GM18909 (cell line): ENCODE measurements around the gene GXYLT2.
"Not testable (repeated sequence)": the region's sequence is repeated elsewhere in the genome, so short reads cannot be mapped to it uniquely, and the experiment has no call there.

Experiments used
- ATAC-seq: cut with Tn5 transposase; IDR thresholded peaks from one replicate; pipeline ENCODE4 v1.9.1; 2021; ENCODE audit warnings: mild to moderate bottlenecking; ENCODE audit not compliant: unreplicated experiment, poor library complexity

Gene GXYLT2

DNA sequence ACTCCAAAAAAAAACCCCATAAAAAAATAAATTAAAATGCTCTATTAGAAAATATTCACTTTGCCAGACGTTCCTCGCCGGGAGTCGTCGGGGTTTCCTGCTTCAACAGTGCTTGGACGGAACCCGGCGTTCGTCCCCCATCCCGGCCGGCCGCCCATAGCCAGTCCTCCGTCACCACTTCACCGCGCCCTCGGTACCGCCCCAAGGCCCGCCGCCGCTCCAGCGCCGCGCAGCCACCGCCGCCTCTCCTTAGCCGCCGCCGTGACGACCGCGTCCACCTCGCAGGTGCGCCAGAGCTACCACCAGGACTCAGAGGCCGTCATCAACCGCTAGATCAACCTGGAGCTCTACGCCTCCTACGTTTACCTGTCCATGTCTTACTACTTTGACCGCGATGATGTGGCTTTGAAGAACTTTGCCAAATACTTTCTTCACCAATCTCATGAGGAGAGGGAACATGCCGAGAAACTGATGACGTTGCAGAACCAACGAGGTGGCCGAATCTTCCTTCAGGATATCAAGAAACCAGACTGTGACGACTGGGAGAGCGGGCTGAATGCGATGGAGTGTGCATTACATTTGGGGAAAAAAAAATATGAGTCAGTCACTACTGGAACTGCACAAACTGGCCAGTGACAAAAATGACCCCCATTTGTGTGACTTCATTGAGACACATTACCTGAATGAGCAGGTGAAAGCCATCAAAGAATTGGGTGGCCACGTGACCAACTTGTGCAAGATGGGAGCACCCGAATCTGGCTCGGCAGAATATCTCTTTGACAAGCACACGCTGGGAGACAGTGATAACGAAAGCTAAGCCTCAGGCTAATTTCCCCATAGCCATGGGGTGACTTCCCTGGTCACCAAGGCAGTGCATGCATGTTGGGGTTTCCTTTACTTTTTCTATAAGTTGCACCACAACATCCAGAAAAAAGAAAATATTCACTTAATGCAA lies 41.2 kb downstream of the GXYLT2 start:
- ATAC-seq, result not testable (repeated sequence)

DNA sequence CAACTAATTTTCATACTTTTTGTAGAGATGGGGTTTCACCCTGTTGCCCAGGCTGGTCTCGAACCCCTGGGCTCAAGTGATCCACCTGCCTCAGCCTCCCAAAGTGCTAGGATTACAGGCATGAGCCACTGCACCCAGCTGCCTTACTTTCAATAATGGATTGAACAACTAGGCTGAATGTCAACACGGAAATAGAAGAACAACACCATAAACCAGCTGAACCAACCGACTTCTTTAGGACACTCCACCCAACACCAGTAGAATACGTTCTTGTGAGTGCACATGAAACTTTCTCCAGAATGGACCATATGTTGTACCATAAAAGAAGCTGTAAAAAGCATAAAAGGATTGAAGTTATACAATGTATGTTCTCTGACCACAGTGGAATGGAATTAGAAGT lies 42.9 kb downstream of the GXYLT2 start:
- no peak for ATAC-seq

DNA sequence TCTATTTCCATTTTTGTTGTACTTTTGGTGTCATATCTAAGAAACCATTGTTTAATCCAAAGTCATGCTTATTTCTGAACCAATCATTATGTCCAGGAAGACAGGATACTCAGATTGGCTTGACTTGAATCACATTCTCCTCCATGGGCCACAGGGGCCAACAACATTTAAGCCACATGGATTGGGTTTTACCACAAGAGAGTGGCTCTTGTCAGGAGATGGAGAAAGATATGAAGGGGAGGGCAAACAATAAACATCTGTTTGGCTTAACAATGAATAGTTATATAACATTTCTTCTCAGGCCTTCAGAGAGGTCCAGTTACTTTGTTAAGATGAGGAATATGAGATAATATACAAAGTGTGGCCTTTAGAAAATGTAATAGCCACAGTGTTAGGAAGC lies 44.6 kb downstream of the GXYLT2 start:
- no peak for ATAC-seq

DNA sequence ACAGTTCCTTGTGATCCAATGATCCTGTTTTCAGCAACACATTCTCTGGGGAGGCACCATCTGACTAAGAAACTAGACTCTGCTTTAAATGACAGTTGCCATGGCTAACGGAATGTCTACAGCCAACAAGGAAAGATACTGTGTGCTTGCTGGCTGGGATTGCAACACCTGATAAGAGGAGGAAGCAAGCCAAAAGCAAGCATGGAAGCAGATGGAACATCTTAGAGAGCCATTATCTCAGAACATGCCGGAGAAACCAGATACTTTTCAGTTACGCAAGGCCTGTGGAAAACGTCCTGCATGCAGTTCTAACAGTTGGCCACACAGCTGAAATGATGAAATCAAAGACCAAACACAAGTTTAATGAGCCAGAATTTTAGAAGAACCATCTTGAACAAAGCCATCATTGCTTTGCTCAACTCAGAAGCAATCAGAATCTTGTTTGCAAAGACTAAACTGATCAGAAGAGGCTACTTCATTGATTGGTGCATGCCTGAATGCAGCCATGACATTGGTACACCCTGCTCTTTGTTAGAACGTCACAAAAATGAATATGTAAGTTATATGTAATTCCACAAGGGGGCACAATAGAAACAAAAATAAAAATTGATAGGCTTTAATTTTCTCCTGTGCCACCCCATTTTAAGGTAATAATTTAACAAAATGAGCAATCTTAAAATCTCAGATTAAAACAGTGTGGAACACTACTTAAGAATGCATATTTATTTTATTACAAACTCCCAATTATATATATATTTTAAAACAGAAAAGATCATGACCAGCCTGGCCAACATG lies 50.8 kb downstream of the GXYLT2 start:
- ATAC-seq, result peak; percentile 74

DNA sequence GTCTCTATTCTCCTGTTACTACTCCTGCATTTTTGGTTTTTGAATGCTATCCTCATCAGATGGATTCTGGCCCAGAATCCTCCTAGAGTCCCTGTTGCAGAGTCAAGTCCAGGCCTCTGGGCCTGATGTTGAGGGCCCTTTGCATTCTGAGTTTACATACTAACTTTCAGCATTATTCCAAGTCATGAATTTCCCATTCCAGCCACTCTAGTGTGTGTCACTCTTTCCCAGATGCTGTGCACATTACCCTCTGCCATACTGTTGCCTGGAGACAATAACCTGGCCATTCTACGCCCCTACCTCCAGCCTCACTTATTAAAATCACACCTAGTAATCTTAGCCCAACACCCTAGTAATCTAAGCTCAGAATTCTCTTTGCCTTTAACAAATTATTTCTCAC lies 53.4 kb downstream of the GXYLT2 start:
- no peak for ATAC-seq

- no peak for ATAC-seq
These were observed 54.6 kb downstream of the GXYLT2 start for GRCh38 chr3:72942427-72942826.

DNA sequence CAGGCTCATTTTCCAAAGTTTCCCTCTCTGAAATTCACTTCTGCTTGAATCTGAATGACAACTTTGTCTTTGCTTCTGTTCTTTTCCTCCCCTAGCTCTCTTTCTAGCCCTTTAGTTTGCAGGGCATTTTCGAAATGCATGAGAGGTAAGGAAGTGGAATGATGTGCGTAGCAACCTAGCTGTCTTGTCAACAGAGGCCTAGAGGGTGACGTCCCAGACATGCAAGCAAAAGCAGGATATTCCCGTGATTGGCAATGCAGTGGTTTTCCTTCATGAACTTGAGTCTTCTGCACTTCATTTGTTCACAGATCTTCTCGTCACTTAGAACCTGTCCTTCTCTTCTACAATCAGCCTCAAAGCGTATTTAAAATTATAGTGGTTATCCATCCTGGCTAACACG lies 56.9 kb downstream of the GXYLT2 start:
- ATAC-seq, result no peak

- ATAC-seq, result no peak
These were observed 60.1 kb downstream of the GXYLT2 start for GRCh38 chr3:72947715-72948490.

DNA sequence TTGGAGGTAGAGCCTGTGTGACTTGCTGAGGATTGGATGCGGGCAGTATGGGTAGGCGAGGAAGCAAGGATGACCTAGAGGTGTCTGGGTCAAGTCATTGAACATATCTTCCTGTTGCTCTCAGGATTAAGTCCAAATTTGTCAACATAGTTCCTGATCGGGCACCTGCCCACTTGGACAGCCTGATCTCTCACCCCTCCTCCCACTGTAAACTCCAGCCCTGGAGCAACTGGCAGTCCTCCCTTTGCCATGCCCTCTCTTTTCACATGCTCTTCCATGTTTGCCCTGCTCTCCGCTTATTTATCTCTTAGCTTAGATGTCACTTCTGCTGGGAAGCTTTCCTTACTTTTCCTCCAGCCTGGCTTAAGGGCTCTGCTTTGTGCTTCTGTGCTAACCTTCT lies 61.2 kb downstream of the GXYLT2 start:
- ATAC-seq, result no peak

DNA sequence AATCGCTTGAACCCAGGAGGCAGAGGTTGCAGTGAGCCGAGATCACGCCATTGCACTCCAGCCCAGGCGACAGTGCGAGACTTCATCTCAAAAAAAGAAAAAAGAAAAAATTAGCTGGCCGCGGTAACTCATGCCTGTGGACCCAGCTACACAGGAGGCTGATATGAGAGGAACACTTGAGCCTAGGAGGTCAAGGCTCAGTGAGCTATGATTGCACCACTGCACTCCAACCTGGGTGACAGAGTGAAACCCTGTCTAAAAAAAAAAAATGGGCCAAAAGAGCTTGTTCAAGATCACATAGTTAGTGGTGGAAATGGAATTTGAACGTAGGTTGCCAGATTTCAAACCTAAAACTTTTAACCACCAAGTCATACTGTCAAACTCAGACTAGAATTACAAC lies 62.5 kb downstream of the GXYLT2 start:
- no peak for ATAC-seq

- ATAC-seq, result no peak
These were observed 63.0 kb downstream of the GXYLT2 start for GRCh38 chr3:72950801-72951200.

DNA sequence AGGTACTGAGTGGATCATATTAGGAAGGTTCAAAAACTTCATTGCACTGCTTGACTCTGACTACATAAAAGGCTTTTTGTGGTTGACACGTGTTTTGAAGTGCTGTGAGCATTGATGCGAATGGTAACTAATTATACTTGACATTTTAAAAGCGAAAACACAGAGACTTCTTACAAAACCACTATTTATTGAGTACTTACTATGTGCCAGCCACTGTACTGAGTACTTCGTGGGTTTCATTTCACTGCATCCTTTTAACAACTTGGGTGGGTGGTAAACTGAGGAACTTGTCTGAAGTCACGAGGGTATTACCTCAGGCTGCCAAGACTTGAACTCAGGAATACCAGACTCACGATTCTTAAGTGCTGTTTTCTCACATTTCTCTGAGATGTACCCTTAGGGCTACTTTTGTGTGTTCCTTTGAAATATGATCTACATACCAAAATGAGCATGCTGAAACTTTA lies 63.4 kb downstream of the GXYLT2 start:
- ATAC-seq, result no peak

GRCh38 chr3:72953325-72953956 lies 65.6 kb downstream of the GXYLT2 start:
- no peak for ATAC-seq

- ATAC-seq, result no peak
These were observed 69.5 kb downstream of the GXYLT2 start for GRCh38 chr3:72957297-72957696.

DNA sequence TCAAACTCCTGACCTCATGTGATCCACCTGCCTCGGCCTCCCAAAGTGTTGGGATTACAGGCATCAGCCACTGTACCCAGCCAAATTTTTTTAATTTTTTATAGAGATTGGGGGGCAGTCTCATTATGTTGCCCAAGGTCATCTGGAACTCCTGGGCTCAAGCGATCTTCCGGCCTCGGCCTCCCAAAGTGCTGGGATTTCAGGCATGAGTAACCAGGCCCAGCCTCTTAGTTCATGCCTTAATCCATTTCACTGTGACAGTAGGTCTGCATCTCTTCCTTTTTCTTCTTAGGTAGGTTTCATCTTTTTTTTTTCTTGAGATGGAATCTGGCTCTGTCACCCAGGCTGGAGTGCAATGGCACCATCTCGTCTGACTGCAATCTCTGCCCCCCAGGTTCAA lies 71.5 kb downstream of the GXYLT2 start:
- ATAC-seq, result no peak

GRCh38 chr3:72960812-72961518 lies 73.1 kb downstream of the GXYLT2 start:
- no peak for ATAC-seq

GRCh38 chr3:72961752-72962151 lies 73.9 kb downstream of the GXYLT2 start:
- no peak for ATAC-seq

GRCh38 chr3:72962317-72962716 lies 74.5 kb downstream of the GXYLT2 start:
- ATAC-seq, result no peak

DNA sequence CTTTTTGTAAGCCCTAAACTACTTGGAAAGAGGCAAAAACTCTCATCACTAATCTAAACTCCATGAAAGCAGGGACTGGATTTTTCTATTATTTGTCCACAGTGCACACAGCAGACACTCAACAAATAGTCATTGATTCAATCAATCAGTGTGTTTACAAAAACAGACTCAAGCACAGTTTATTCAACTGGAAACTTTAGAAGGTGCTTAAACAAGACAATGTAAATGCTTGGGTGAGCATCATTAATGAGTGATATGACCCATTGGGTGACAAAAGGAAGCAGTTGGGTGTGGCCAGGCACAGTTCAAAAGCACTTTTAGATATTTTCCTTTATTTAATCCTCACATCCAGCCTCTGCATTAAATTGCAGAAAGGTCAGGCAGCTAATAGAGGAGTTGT lies 76.8 kb downstream of the GXYLT2 start:
- ATAC-seq, result no peak
